SK-N-SH treated with all-trans-retinoic acid at 6 μM for 48 hours (cell line): Measurements from ENCODE around the gene SEMA5B.

Source experiments
- ATAC-seq: fragments of 200-7000 bp; cut with Tn5 transposase; 3 replicates; pipeline ENCODE4 v1.9.1; 2020; ENCODE audit warnings: mild to moderate bottlenecking, moderate library complexity
- ARNTL ChIP-seq: fragments of 450-650 bp; formaldehyde crosslinking; IDR thresholded peaks from 2 replicates; pipeline ENCODE4 v1.5.0; 2020; ENCODE audit warnings: low read depth, mild to moderate bottlenecking, moderate library complexity, borderline replicate concordance
- BACH2 ChIP-seq: fragments of 250-450 bp; sonication (Bioruptor Pico); IDR thresholded peaks from 2 replicates; pipeline ENCODE4 v1.9.0; 2021; ENCODE audit warnings: mild to moderate bottlenecking, borderline replicate concordance
- CREB5 ChIP-seq: fragments of 250-450 bp; sonication (Bioruptor Pico); IDR thresholded peaks from 2 replicates; pipeline ENCODE4 v1.5.1; 2020; ENCODE audit warnings: low read depth, mild to moderate bottlenecking, moderate library complexity
- CSDC2 ChIP-seq: fragments of 250-450 bp; sonication (Bioruptor Pico); IDR thresholded peaks from 2 replicates; pipeline ENCODE4 v1.5.0; 2020; ENCODE audit warnings: mild to moderate bottlenecking, moderate library complexity
- CSRNP3 ChIP-seq: fragments of 250-450 bp; sonication (Bioruptor Pico); IDR thresholded peaks from 2 replicates; pipeline ENCODE4 v1.5.1; 2021; ENCODE audit warnings: mild to moderate bottlenecking, moderate library complexity
- GLIS3 ChIP-seq: fragments of 250-450 bp; sonication (Bioruptor Pico); IDR thresholded peaks from 2 replicates; pipeline ENCODE4 v1.5.0; 2020; ENCODE audit warnings: mild to moderate bottlenecking, moderate library complexity
- ISL1 ChIP-seq: fragments of 250-450 bp; sonication (Bioruptor Pico); IDR thresholded peaks from 2 replicates; pipeline ENCODE4 v2.1.2; 2022; ENCODE audit warnings: mild to moderate bottlenecking, moderate library complexity
- OSR1 ChIP-seq: fragments of 250-450 bp; sonication (Bioruptor Pico); IDR thresholded peaks from 2 replicates; pipeline ENCODE4 v1.8.0; 2022; ENCODE audit warnings: moderate library complexity, mild to moderate bottlenecking, inconsistent platforms
- PATZ1 ChIP-seq: fragments of 250-450 bp; sonication (Bioruptor Pico); IDR thresholded peaks from 2 replicates; pipeline ENCODE4 v1.8.0; 2020; ENCODE audit warnings: mild to moderate bottlenecking, moderate library complexity, borderline replicate concordance
- POU6F1 ChIP-seq: fragments of 250-450 bp; sonication (Bioruptor Pico); IDR thresholded peaks from 2 replicates; pipeline ENCODE4 v1.8.0; 2021; ENCODE audit warnings: low read depth, mild to moderate bottlenecking, moderate library complexity, borderline replicate concordance
- PPARA ChIP-seq: fragments of 250-450 bp; sonication (Bioruptor Pico); IDR thresholded peaks from 2 replicates; pipeline ENCODE4 v1.5.0; 2020; ENCODE audit warnings: mild to moderate bottlenecking, borderline replicate concordance
- RARB ChIP-seq: fragments of 250-450 bp; sonication (Bioruptor Pico); IDR thresholded peaks from 2 replicates; pipeline ENCODE4 v1.8.0; 2021; ENCODE audit warnings: mild to moderate bottlenecking, moderate library complexity
- SNAI2 ChIP-seq: fragments of 250-450 bp; sonication (Bioruptor Pico); IDR thresholded peaks from 2 replicates; pipeline ENCODE4 v1.5.0; 2020; ENCODE audit warnings: mild to moderate bottlenecking, moderate library complexity
- TCF4 ChIP-seq: fragments of 250-450 bp; sonication (Bioruptor Pico); IDR thresholded peaks from 2 replicates; pipeline ENCODE4 v1.8.0; 2021; ENCODE audit warnings: mild to moderate bottlenecking, moderate library complexity, borderline replicate concordance
- TOX ChIP-seq: fragments of 250-450 bp; sonication (Bioruptor Pico); IDR thresholded peaks from 2 replicates; pipeline ENCODE4 v1.8.0; 2021; ENCODE audit warnings: mild to moderate bottlenecking, moderate library complexity, borderline replicate concordance
- TSHZ2 ChIP-seq: fragments of 250-450 bp; sonication (Bioruptor Pico); IDR thresholded peaks from 2 replicates; pipeline ENCODE4 v1.5.0; 2020; ENCODE audit warnings: mild to moderate bottlenecking, moderate library complexity
- ZC3H10 ChIP-seq: fragments of 250-450 bp; sonication (Bioruptor Pico); IDR thresholded peaks from 2 replicates; pipeline ENCODE4 v1.5.1; 2021; ENCODE audit warnings: mild to moderate bottlenecking, moderate library complexity
- ZFP3 ChIP-seq: fragments of 250-450 bp; sonication (Bioruptor Pico); IDR thresholded peaks from 2 replicates; pipeline ENCODE4 v1.5.0; 2020; ENCODE audit warnings: mild to moderate bottlenecking, moderate library complexity
- ZFP30 ChIP-seq: fragments of 450-650 bp; formaldehyde crosslinking; IDR thresholded peaks from 2 replicates; pipeline ENCODE4 v1.5.0; 2022; ENCODE audit warnings: mild to moderate bottlenecking, moderate library complexity
- ZNF565 ChIP-seq: fragments of 450-650 bp; formaldehyde crosslinking; conservative IDR thresholded peaks from 2 replicates; pipeline ENCODE4 v1.5.0; 2020; ENCODE audit warnings: low read depth, mild to moderate bottlenecking, moderate library complexity
- ZNF70 ChIP-seq: fragments of 450-650 bp; formaldehyde crosslinking; IDR thresholded peaks from 2 replicates; pipeline ENCODE4 v1.5.0; 2020; ENCODE audit warnings: mild to moderate bottlenecking, moderate library complexity
- ZNF8 ChIP-seq: fragments of 450-650 bp; formaldehyde crosslinking; IDR thresholded peaks from 2 replicates; pipeline ENCODE4 v1.5.0; 2020; ENCODE audit warnings: mild to moderate bottlenecking, moderate library complexity

Gene SEMA5B

GRCh38 chr3:122892118-122892960 is 135.2 kb downstream of the SEMA5B start:
- TF ChIP-seq CSDC2 (CRISPR knock-in tag) (no peak), OSR1 (CRISPR knock-in tag) (no peak), ARNTL (no peak), BACH2 (no peak), ZFP30 (CRISPR knock-in tag) (no peak)
- no peak for ATAC-seq

GRCh38 chr3:122890720-122891220 is 136.8 kb downstream of the SEMA5B start:
- no peak for TF ChIP-seq PPARA (CRISPR knock-in tag)
- no peak for TF ChIP-seq ZNF565
- no peak for TF ChIP-seq TOX
- TF ChIP-seq CREB5 (CRISPR knock-in tag), result no peak
- no peak for TF ChIP-seq BACH2
- TF ChIP-seq CSRNP3 (CRISPR knock-in tag), result no peak
- TF ChIP-seq ZC3H10 (CRISPR knock-in tag), result no peak
- no peak for TF ChIP-seq ISL1 (CRISPR knock-in tag)
- no peak for TF ChIP-seq OSR1 (CRISPR knock-in tag)
- TF ChIP-seq POU6F1 (CRISPR knock-in tag), result no peak
- TF ChIP-seq ZFP3 (CRISPR knock-in tag), result no peak
- no peak for TF ChIP-seq SNAI2 (CRISPR knock-in tag)
- no peak for TF ChIP-seq CSDC2 (CRISPR knock-in tag)
- no peak for TF ChIP-seq TSHZ2 (CRISPR knock-in tag)
- TF ChIP-seq GLIS3, result no peak
- TF ChIP-seq RARB, result no peak
- TF ChIP-seq PATZ1 (CRISPR knock-in tag), result no peak
- TF ChIP-seq ZNF8 (CRISPR knock-in tag), result no peak
- TF ChIP-seq ZNF70 (CRISPR knock-in tag), result no peak
- TF ChIP-seq TCF4 (CRISPR knock-in tag), result no peak
- no peak for ATAC-seq
